A549 (cell line): ENCODE measurements around the gene ZC3H10. TPM values are rescaled to one million over a fixed set of nuclear protein-coding genes. Genes with fewer than 3 reads are reported as not detected.
A peak's percentile ranks its signal among the peaks of the same experiment; 100 is the strongest.
"Not testable (repeated sequence)": the region's sequence is repeated elsewhere in the genome, so short reads cannot be mapped to it uniquely, and the experiment has no call there.

Source experiments
- ATAC-seq, 2 experiments: fragments of 200-7000 bp in 1 of 2; fragments of >200 bp in 1 of 2; cut with Nextera tagmentation in 1 of 2; cut with Tn5 transposase in 1 of 2; 3 replicates each; pipeline versions ENCODE4 v1.8.0 to v1.9.1; 2018 to 2020; ENCODE audit warnings: mild to moderate bottlenecking in 1 of 2, moderate library complexity in 1 of 2
- CTCF ChIA-PET: fragments of 300-600 bp; sonication (Branson Sonifier 250); formaldehyde crosslinking; extraction: SDS; loops from one replicate; lab custom pipeline; 2021; ENCODE audit warnings: antibody characterized with exemption, inconsistent platforms; lab: Yijun Ruan, JAX
- POLR2A ChIA-PET: fragments of 350-600 bp; formaldehyde crosslinking; extraction: SDS; loops from one replicate; lab custom pipeline; 2021; ENCODE audit warnings: antibody characterized with exemption, inconsistent platforms; lab: Yijun Ruan, JAX
- DNase-seq, 2 experiments: peaks; one replicate each; pipeline versions ENCODE4 v3.0.0 to v3.0.0-alpha.2; 2011 to 2016; ENCODE audit warnings: low read depth in 1 of 2, low spot score in 1 of 2
- FAIRE-seq: peaks from 2 replicates; lab custom pipeline; 2011; peaks lifted over from hg19 to GRCh38; lab: Jason Lieb, UNC
- H3K27ac ChIP-seq, 2 experiments: fragments of >200 bp; sonication (Bioruptor Twin); formaldehyde crosslinking; 3 replicates each; pipeline ENCODE4 v1.5.1; 2016 to 2017
- H3K4me1 ChIP-seq: fragments of >200 bp; sonication (Bioruptor Twin); formaldehyde crosslinking; 3 replicates; pipeline ENCODE4 v1.6.1; 2016
- H3K4me2 ChIP-seq: fragments of >200 bp; sonication (Bioruptor Twin); formaldehyde crosslinking; 3 replicates; pipeline ENCODE4 v1.6.1; 2016
- H3K4me3 ChIP-seq: fragments of >200 bp; sonication (Bioruptor Twin); formaldehyde crosslinking; 3 replicates; pipeline ENCODE4 v1.5.1; 2016
- H3K9me3 ChIP-seq: fragments of >200 bp; sonication (Bioruptor Twin); formaldehyde crosslinking; 3 replicates; pipeline ENCODE4 v1.6.1; 2016
- BCL3 ChIP-seq: fragments of >200 bp; sonication (Bioruptor Twin); formaldehyde crosslinking; IDR thresholded peaks from 3 replicates; pipeline ENCODE4 v1.6.1; 2016
- BHLHE40 ChIP-seq: IDR thresholded peaks from 2 replicates; pipeline ENCODE4 v1.6.1; 2012; ENCODE audit warnings: low read depth, low read length, inconsistent platforms
- CHD2 ChIP-seq: fragments of 150-350 bp; IDR thresholded peaks from 2 replicates; pipeline ENCODE4 v1.6.1; 2014; ENCODE audit warnings: low read length; ENCODE audit not compliant: partially characterized antibody
- CHD4 ChIP-seq: fragments of 200-600 bp; sonication (generic); IDR thresholded peaks from 2 replicates; pipeline ENCODE4 v1.6.1; 2016; ENCODE audit warnings: antibody characterized with exemption, mild to moderate bottlenecking, borderline replicate concordance
- CTCF ChIP-seq: fragments of >200 bp; sonication (Bioruptor Twin); formaldehyde crosslinking; IDR thresholded peaks from 3 replicates; pipeline ENCODE4 v1.5.1; 2016
- EHF ChIP-seq: fragments of 250-450 bp; sonication (Bioruptor Pico); IDR thresholded peaks from 2 replicates; pipeline ENCODE4 v1.5.0; 2020; ENCODE audit warnings: mild to moderate bottlenecking
- FOSB ChIP-seq: fragments of 250-450 bp; sonication (Bioruptor Pico); IDR thresholded peaks from 2 replicates; pipeline ENCODE4 v1.5.0; 2020; ENCODE audit warnings: mild to moderate bottlenecking, moderate library complexity
- FOXS1 ChIP-seq: fragments of 250-450 bp; sonication (Bioruptor Pico); IDR thresholded peaks from 2 replicates; pipeline ENCODE4 v1.5.0; 2020; ENCODE audit warnings: mild to moderate bottlenecking, moderate library complexity
- HDAC2 ChIP-seq: fragments of 200-600 bp; sonication (generic); IDR thresholded peaks from 2 replicates; pipeline ENCODE4 v1.6.1; 2016
- HEYL ChIP-seq: fragments of 250-450 bp; sonication (Bioruptor Pico); IDR thresholded peaks from 2 replicates; pipeline ENCODE4 v1.8.0; 2021; ENCODE audit warnings: mild to moderate bottlenecking, moderate library complexity
- HOXA7 ChIP-seq: fragments of 250-450 bp; sonication (Bioruptor Pico); IDR thresholded peaks from 2 replicates; pipeline ENCODE4 v1.5.0; 2020; ENCODE audit warnings: mild to moderate bottlenecking, moderate library complexity
- MAX ChIP-seq: IDR thresholded peaks from 2 replicates; pipeline ENCODE4 v1.6.1; 2012
- MAZ ChIP-seq: fragments of 150-350 bp; IDR thresholded peaks from 2 replicates; pipeline ENCODE4 v1.6.1; 2014; ENCODE audit warnings: antibody characterized with exemption, low read depth, low read length, borderline replicate concordance
- NFE2L2 ChIP-seq: fragments of 150-350 bp; conservative IDR thresholded peaks from 2 replicates; pipeline ENCODE4 v1.6.1; 2014; ENCODE audit warnings: low read length
- NPAS2 ChIP-seq: fragments of 250-450 bp; sonication (Bioruptor Pico); IDR thresholded peaks from 2 replicates; pipeline ENCODE4 v1.8.0; 2022; ENCODE audit warnings: mild to moderate bottlenecking, moderate library complexity, borderline replicate concordance
- RAD21 ChIP-seq, 2 experiments: fragments of >200 bp in 1 of 2; sonication (Bioruptor Twin) in 1 of 2; formaldehyde crosslinking in 1 of 2; IDR thresholded peaks in 1 of 2; conservative IDR thresholded peaks in 1 of 2; 2 replicates in 1 of 2; 3 replicates in 1 of 2; pipeline ENCODE4 v1.6.1; 2012 to 2018; ENCODE audit warnings: inconsistent platforms in 1 of 2
- RARB ChIP-seq: fragments of 250-450 bp; sonication (Bioruptor Pico); IDR thresholded peaks from 2 replicates; pipeline ENCODE4 v1.8.0; 2021; ENCODE audit warnings: mild to moderate bottlenecking, moderate library complexity
- REST ChIP-seq: fragments of 200-600 bp; sonication (generic); IDR thresholded peaks from 2 replicates; pipeline ENCODE4 v1.6.1; 2016; ENCODE audit warnings: antibody characterized with exemption, mild to moderate bottlenecking, moderate library complexity
- RFX5 ChIP-seq: fragments of 450-650 bp; IDR thresholded peaks from 2 replicates; pipeline ENCODE4 v1.7.1; 2014; ENCODE audit warnings: antibody characterized with exemption, mild to moderate bottlenecking, moderate library complexity
- RNF2 ChIP-seq: fragments of 200-600 bp; sonication (generic); IDR thresholded peaks from 2 replicates; pipeline ENCODE4 v1.6.1; 2016; ENCODE audit warnings: low read depth, mild to moderate bottlenecking, antibody characterized with exemption, moderate library complexity, borderline replicate concordance
- TFCP2L1 ChIP-seq: fragments of 250-450 bp; sonication (Bioruptor Pico); IDR thresholded peaks from 2 replicates; pipeline ENCODE4 v1.5.0; 2021; ENCODE audit warnings: mild to moderate bottlenecking
- TP53 ChIP-seq: fragments of 250-450 bp; sonication (Bioruptor Pico); IDR thresholded peaks from 2 replicates; pipeline ENCODE4 v1.5.0; 2021; ENCODE audit warnings: mild to moderate bottlenecking, moderate library complexity
- ZC3H11A ChIP-seq: fragments of 450-650 bp; IDR thresholded peaks from 2 replicates; pipeline ENCODE4 v1.6.1; 2014; ENCODE audit warnings: antibody characterized with exemption, mild to moderate bottlenecking
- WGBS: methylation state at CpG from one replicate; pipeline ENCODE4 v1.1.6; 2017; ENCODE audit errors: missing lambda C conversion rate; 5-methylcytosine and 5-hydroxymethylcytosine counted together
- polyA plus RNA-seq, 4 experiments: library from polyadenylated mRNA; depleted of rRNA in 3 of 4; stranded (reverse); fragments of >200 nt; fragmentation: RNase III in 1 of 4; extraction: RNeasy Plus Mini Kit Qiagen cat#74134 plus additional on column Dnase treatment in 1 of 4; gene quantifications; 2 replicates in 3 of 4; 3 replicates in 1 of 4; pipeline ENCODE4 v1.2.3, GENCODE V29; 2011 to 2017

The ZC3H10 gene
- polyA plus RNA-seq, 2 of the 4 experiments (the other 2 are of a cell fraction) = 2.1 to 3.2 TPM

GRCh38 chr12:56074396-56074795 is 43.7 kb upstream of the ZC3H10 start:
- ChIA-PET CTCF (interaction anchor here (0.8 to 1.5 kb wide), 5 partner anchors 10 to 104 kb away, joined by 3 read pairs; no protein-coding TSS in a partner anchor), POLR2A (no interaction called here)
- Histone ChIP-seq H3K9me3 (no peaks in the 10 kb centered on the region), H3K4me3 (no peak overlapping the region), H3K4me2 (no peak overlapping the region), H3K27ac (no peak overlapping the region), H3K4me1 (no peaks in the 10 kb centered on the region)
- WGBS = 86% methylated on average over 5 of the region's 5 CpGs
- ATAC-seq (no peak), DNase-seq (no peak), FAIRE-seq (no peak)
- TF ChIP-seq CHD4 = no peak
- TF ChIP-seq NPAS2 (CRISPR knock-in tag) = no peak
- TF ChIP-seq HDAC2 = no peak
- no peak for TF ChIP-seq NFE2L2
- TF ChIP-seq HOXA7 (CRISPR knock-in tag) = no peak
- TF ChIP-seq HEYL (CRISPR knock-in tag) = no peak
- no peak for TF ChIP-seq RARB
- no peak for TF ChIP-seq FOSB
- TF ChIP-seq REST = no peak
- no peak for TF ChIP-seq EHF (CRISPR knock-in tag)
- TF ChIP-seq TP53 = no peak
- no peak for TF ChIP-seq TFCP2L1 (CRISPR knock-in tag)
- TF ChIP-seq BHLHE40 = no peak

GRCh38 chr12:56077966-56078365 is 40.1 kb upstream of the ZC3H10 start:
- ATAC-seq, H3K4me2 ChIP-seq, H3K9me3 ChIP-seq, FAIRE-seq, H3K27ac ChIP-seq, DNase-seq, H3K4me3 ChIP-seq: not testable (repeated sequence)
- H3K4me1 ChIP-seq = peaks cover 29% of the 10 kb centered on the region
- ChIA-PET CTCF (interaction anchor here (0.6 to 2.3 kb wide), 10 partner anchors 10 to 426 kb away, joined by 3 to 20 read pairs (median 6); no protein-coding TSS in a partner anchor), POLR2A (interaction anchor here (2.0 to 2.7 kb wide), 2 partner anchors 26 to 40 kb away, joined by 19 to 33 read pairs; partner anchors contain the start of genes PA2G4, RPL41 and ZC3H10)
- 93% methylated on average over 9 of the region's 9 CpGs for WGBS

GRCh38 chr12:56078427-56078826 is 39.6 kb upstream of the ZC3H10 start:
- H3K27ac ChIP-seq = peak overlapping the region; percentile 87 to 96; a peak in 2 of 6 replicates
- no peak for DNase-seq
- CTCF ChIA-PET = interaction anchor here (0.6 to 2.3 kb wide), 15 partner anchors 11 to 425 kb away, joined by 3 to 20 read pairs (median 8); partner anchors contain the start of genes PA2G4 and ZC3H10
- FAIRE-seq = no peak
- 100% methylated on average over 1 of the region's 1 CpG for WGBS
- H3K4me1 ChIP-seq = peaks cover 30% of the 10 kb centered on the region
- TF ChIP-seq ZC3H11A (no peak), RNF2 (no peak), CHD2 (no peak), BCL3 (no peak), RFX5 (no peak), CTCF (no peak), MAX (no peak), HEYL (CRISPR knock-in tag) (no peak), RAD21 (conservative IDR thresholded peaks at IDR 0.05 in 1 of 2, IDR thresholded peaks at IDR 0.05 in 1 of 2) (no peak), HDAC2 (no peak), MAZ (no peak), FOXS1 (CRISPR knock-in tag) (no peak)
- H3K4me3 ChIP-seq = no peak overlapping the region; the same call in 2 of the 3 replicates
- POLR2A ChIA-PET = interaction anchor here (1.7 to 2.7 kb wide), 3 partner anchors 26 to 39 kb away, joined by 7 to 33 read pairs (median 19); partner anchors contain the start of genes PA2G4, RPL41 and ZC3H10
- no peaks in the 10 kb centered on the region for H3K9me3 ChIP-seq
- peak overlapping the region; percentile 94 for H3K4me2 ChIP-seq
- no peak for ATAC-seq
